ENCODE data around the gene CCDC187.

- TF ChIP-seq POLR2AphosphoS5 (IDR thresholded peaks at IDR 0.05; ENCODE audit: low read depth, low read length) (no peak), TAF1 (IDR thresholded peaks at IDR 0.05; ENCODE audit: borderline replicate concordance, low read depth, low read length) (no peak)
These were observed 1.9 kb upstream of the CCDC187 start for GRCh38 chr9:136305804-136306203.

All from GM12892 (cell line).